Gastrocnemius medialis (tissue), 4 donors: ENCODE measurements around the gene SLC9A4.

Experiments used
- CTCF ChIP-seq, 5 experiments: fragments of 450-650 bp in 3 of 5; fragments of 200-600 bp in 2 of 5; sonication (generic) in 2 of 5; IDR thresholded peaks in 4 of 5; conservative IDR thresholded peaks in 1 of 5; 1 replicate in 4 of 5; 2 replicates in 1 of 5; pipeline ENCODE4 v1.5.1; 2016 to 2019; ENCODE audit warnings: antibody characterized with exemption in 5 of 5, mild to moderate bottlenecking in 3 of 5, moderate library complexity in 3 of 5
- POLR2A ChIP-seq, 2 donors: fragments of 450-650 bp; IDR thresholded peaks; one replicate each; pipeline ENCODE4 v1.6.1; 2017; ENCODE audit warnings: antibody characterized with exemption in 2 of 2, mild to moderate bottlenecking in 2 of 2, moderate library complexity in 2 of 2

GRCh38 chr2:102494570-102494969 is 21.5 kb downstream of the SLC9A4 start:
- TF ChIP-seq CTCF (IDR thresholded peaks at IDR 0.05 in 4 of 5, conservative IDR thresholded peaks at IDR 0.05 in 1 of 5) = no peak
- TF ChIP-seq POLR2A (IDR thresholded peaks at IDR 0.05) = no peak
